Mesenchymal stem cell (in vitro differentiated cells and primary cell): ENCODE data around the gene INAFM1.

Experiments used
- DNase-seq: peaks from one replicate; pipeline ENCODE4 v3.0.0-alpha.2; 2013
- H2AFZ ChIP-seq: one replicate; pipeline ENCODE4 v1.6.1; 2013; ENCODE audit warnings: low read depth, mild to moderate bottlenecking, control low read depth, inconsistent platforms, low read length, moderate library complexity
- H2AK5ac ChIP-seq: 2 replicates; pipeline ENCODE4 v1.6.1; 2013; ENCODE audit warnings: low read length, moderate library complexity, mild to moderate bottlenecking, inconsistent platforms; ENCODE audit not compliant: severe bottlenecking
- H2BK120ac ChIP-seq: one replicate; pipeline ENCODE4 v1.6.1; 2013; ENCODE audit warnings: low read depth, mild to moderate bottlenecking, inconsistent platforms, low read length, moderate library complexity
- H2BK12ac ChIP-seq, 2 experiments: one replicate each; pipeline ENCODE4 v1.6.1; 2013; ENCODE audit warnings: inconsistent platforms in 2 of 2, low read length in 2 of 2, mild to moderate bottlenecking in 2 of 2, moderate library complexity in 2 of 2, control low read depth in 1 of 2
- H2BK15ac ChIP-seq: one replicate; pipeline ENCODE4 v1.6.1; 2013; ENCODE audit warnings: mild to moderate bottlenecking, low read depth, inconsistent platforms; ENCODE audit not compliant: poor library complexity, severe bottlenecking
- H2BK5ac ChIP-seq: 2 replicates; pipeline ENCODE4 v1.6.1; 2013; ENCODE audit warnings: low read depth, mild to moderate bottlenecking, low read length, control low read depth, inconsistent platforms; ENCODE audit not compliant: poor library complexity, severe bottlenecking
- H3K14ac ChIP-seq, 2 experiments: one replicate each; pipeline ENCODE4 v1.6.1; 2013; ENCODE audit warnings: inconsistent platforms in 2 of 2, low read length in 2 of 2, control low read depth in 1 of 2, mild to moderate bottlenecking in 1 of 2, moderate library complexity in 1 of 2
- H3K18ac ChIP-seq, 2 experiments: one replicate each; pipeline ENCODE4 v1.6.1; 2013; ENCODE audit warnings: inconsistent platforms in 2 of 2, low read length in 2 of 2, control low read depth in 1 of 2, low read depth in 1 of 2, mild to moderate bottlenecking in 1 of 2
- H3K23ac ChIP-seq, 2 experiments: one replicate each; pipeline ENCODE4 v1.6.1; 2013; ENCODE audit warnings: inconsistent platforms in 2 of 2, low read length in 2 of 2, mild to moderate bottlenecking in 2 of 2, moderate library complexity in 2 of 2, control low read depth in 1 of 2
- H3K27ac ChIP-seq: 2 replicates; pipeline ENCODE4 v1.5.1; 2013; ENCODE audit warnings: mild to moderate bottlenecking, moderate library complexity, low read length, control low read depth, inconsistent platforms; ENCODE audit not compliant: poor library complexity, severe bottlenecking
- H3K27me3 ChIP-seq, 2 experiments: 2 replicates each; pipeline versions ENCODE4 v1.6.1 to v1.7.0; 2013; ENCODE audit warnings: low read length in 2 of 2, mild to moderate bottlenecking in 2 of 2, moderate library complexity in 2 of 2, control low read depth in 1 of 2, inconsistent platforms in 1 of 2; ENCODE audit not compliant: control insufficient read depth in 1 of 2, insufficient read depth in 1 of 2
- H3K36me3 ChIP-seq, 2 experiments: 2 replicates each; pipeline versions ENCODE4 v1.6.1 to v1.7.0; 2013; ENCODE audit warnings: low read length in 2 of 2, control low read depth in 1 of 2, inconsistent platforms in 1 of 2, low read depth in 1 of 2, mild to moderate bottlenecking in 1 of 2; ENCODE audit not compliant: insufficient read depth in 2 of 2, control insufficient read depth in 1 of 2
- H3K4ac ChIP-seq, 2 experiments: one replicate each; pipeline ENCODE4 v1.6.1; 2013; ENCODE audit warnings: inconsistent platforms in 2 of 2, low read length in 2 of 2, mild to moderate bottlenecking in 2 of 2, moderate library complexity in 2 of 2, control low read depth in 1 of 2, low read depth in 1 of 2
- H3K4me1 ChIP-seq: 2 replicates; pipeline ENCODE4 v1.6.1; 2013; ENCODE audit warnings: low read depth, low read length, control low read depth; ENCODE audit not compliant: control insufficient read depth, insufficient read depth
- H3K4me2 ChIP-seq: 2 replicates; pipeline ENCODE4 v1.6.1; 2013; ENCODE audit warnings: low read length, mild to moderate bottlenecking, inconsistent platforms; ENCODE audit not compliant: poor library complexity, severe bottlenecking
- H3K4me3 ChIP-seq, 2 experiments: 2 replicates each; pipeline versions ENCODE4 v1.5.1 to v1.7.0; 2013; ENCODE audit warnings: low read length in 2 of 2, mild to moderate bottlenecking in 2 of 2, control low read depth in 1 of 2, low read depth in 1 of 2; ENCODE audit not compliant: insufficient read depth in 1 of 2
- H3K79me1 ChIP-seq: replicated peaks from 2 replicates; pipeline ENCODE4 v1.6.1; 2013; ENCODE audit warnings: mild to moderate bottlenecking, control low read depth, low read length, inconsistent platforms; ENCODE audit not compliant: poor library complexity, severe bottlenecking
- H3K9ac ChIP-seq: 2 replicates; pipeline ENCODE4 v1.7.0; 2013; ENCODE audit warnings: mild to moderate bottlenecking, low read length, moderate library complexity
- H3K9me3 ChIP-seq: 2 replicates; pipeline ENCODE4 v1.7.0; 2013; ENCODE audit warnings: mild to moderate bottlenecking, low read length; ENCODE audit not compliant: control insufficient read depth
- H4K8ac ChIP-seq: one replicate; pipeline ENCODE4 v1.6.1; 2013; ENCODE audit warnings: inconsistent platforms, mild to moderate bottlenecking, low read length, moderate library complexity
- H4K91ac ChIP-seq: one replicate; pipeline ENCODE4 v1.6.1; 2013; ENCODE audit warnings: mild to moderate bottlenecking, low read length, inconsistent platforms
- WGBS: methylation state at CpG from one replicate; pipeline ENCODE4 v1.1.7; 2013; ENCODE audit warnings: mixed read lengths; 5-methylcytosine and 5-hydroxymethylcytosine counted together

INAFM1 gene

GRCh38 chr19:47227352-47228167, 47.1 kb upstream of the INAFM1 start:
- H3K14ac ChIP-seq, result no peak overlapping the region
- peak overlapping the region; percentile 75 for H2BK15ac ChIP-seq
- peak overlapping the region; percentile 98 for H3K4me2 ChIP-seq
- H2AK5ac ChIP-seq, result peak overlapping the region; percentile 83
- H3K4me1 ChIP-seq, result peaks cover 51% of the 10 kb centered on the region
- peak overlapping the region in 1 of 2 experiments; percentile 70 for H3K23ac ChIP-seq
- 2% methylated on average over 14 of the region's 27 CpGs for WGBS
- H2BK120ac ChIP-seq, result peak overlapping the region; percentile 100
- H2BK12ac ChIP-seq, result peak overlapping the region; percentile 98 to 99
- H4K91ac ChIP-seq, result peak overlapping the region; percentile 97
- peaks cover 13 to 22% of the 10 kb centered on the region in 2 experiments for H3K36me3 ChIP-seq
- peak overlapping the region; percentile 98 to 100 for H3K18ac ChIP-seq
- H3K79me1 ChIP-seq, result peaks cover 7% of the 10 kb centered on the region
- H3K4ac ChIP-seq, result peak overlapping the region; percentile 96 to 98
- no peaks in the 10 kb centered on the region for H3K9me3 ChIP-seq
- H3K27me3 ChIP-seq, result no peaks in the 10 kb centered on the region
- peak overlapping the region; percentile 98 for H3K27ac ChIP-seq
- peak overlapping the region; percentile 94 for H3K9ac ChIP-seq
- peak overlapping the region; percentile 85 for H2BK5ac ChIP-seq
- peak overlapping the region; percentile 99 for H4K8ac ChIP-seq
- H3K4me3 ChIP-seq, result peak overlapping the region; percentile 80 to 96
- DNase-seq, result peak; percentile 98
- no peak overlapping the region for H2AFZ ChIP-seq

- H3K27ac ChIP-seq, result peak overlapping the region; percentile 70
- no peaks in the 10 kb centered on the region for H3K27me3 ChIP-seq
- H3K36me3 ChIP-seq, result peaks cover 13 to 21% of the 10 kb centered on the region in 2 experiments
- peak overlapping the region; percentile 80 to 93 for H2BK12ac ChIP-seq
- H2AK5ac ChIP-seq, result no peak overlapping the region
- H2BK5ac ChIP-seq, result peak overlapping the region; percentile 60
- H2AFZ ChIP-seq, result no peak overlapping the region
- DNase-seq, result peak; percentile 63
- 3% methylated on average over 34 of the region's 50 CpGs for WGBS
- peaks cover 52% of the 10 kb centered on the region for H3K4me1 ChIP-seq
- peak overlapping the region; percentile 81 for H4K8ac ChIP-seq
- H2BK120ac ChIP-seq, result peak overlapping the region; percentile 100
- H3K9me3 ChIP-seq, result no peaks in the 10 kb centered on the region
- peak overlapping the region; percentile 94 to 96 for H3K4me3 ChIP-seq
- peak overlapping the region; percentile 98 for H3K4me2 ChIP-seq
- H3K79me1 ChIP-seq, result peaks cover 6% of the 10 kb centered on the region
- peak overlapping the region; percentile 94 for H3K9ac ChIP-seq
- peak overlapping the region; percentile 97 for H4K91ac ChIP-seq
- peak overlapping the region; percentile 47 to 84 for H3K18ac ChIP-seq
- H3K14ac ChIP-seq, result peak overlapping the region in 1 of 2 experiments; percentile 97
- peak overlapping the region; percentile 50 for H3K4ac ChIP-seq
- peak overlapping the region; percentile 75 for H2BK15ac ChIP-seq
- H3K23ac ChIP-seq, result peak overlapping the region in 1 of 2 experiments; percentile 87
Observed at GRCh38 chr19:47228168-47228936, 46.3 kb upstream of the INAFM1 start.

GRCh38 chr19:47228937-47229675, 45.6 kb upstream of the INAFM1 start:
- Histone ChIP-seq H3K4ac (peak overlapping the region; percentile 50), H2BK5ac (no peak overlapping the region), H2AK5ac (no peak overlapping the region), H4K91ac (peak overlapping the region; percentile 97), H3K27me3 (no peaks in the 10 kb centered on the region), H3K4me1 (peaks cover 52% of the 10 kb centered on the region), H3K14ac (peak overlapping the region in 1 of 2 experiments; percentile 97), H3K27ac (peak overlapping the region; percentile 70), H2AFZ (no peak overlapping the region), H3K9ac (peak overlapping the region; percentile 94), H3K18ac (peak overlapping the region; percentile 47 to 84), H3K9me3 (no peaks in the 10 kb centered on the region), H2BK120ac (no peak overlapping the region), H3K79me1 (peaks cover 2% of the 10 kb centered on the region), H4K8ac (peak overlapping the region; percentile 81), H3K4me2 (peak overlapping the region; percentile 68), H3K36me3 (peaks cover 8 to 14% of the 10 kb centered on the region in 2 experiments), H3K4me3 (peak overlapping the region; percentile 94 to 96), H2BK15ac (no peak overlapping the region), H2BK12ac (peak overlapping the region; percentile 80 to 93), H3K23ac (peak overlapping the region in 1 of 2 experiments; percentile 81)
- 32% methylated on average over 10 of the region's 10 CpGs for WGBS
- peak; percentile 79 for DNase-seq
